ENCODE measurements around the gene RRAS.
A peak's percentile ranks its signal among the peaks of the same experiment; 100 is the strongest.
"Not testable (repeated sequence)": the region's sequence is repeated elsewhere in the genome, so short reads cannot be mapped to it uniquely, and the experiment has no call there.

Gene RRAS

DNA sequence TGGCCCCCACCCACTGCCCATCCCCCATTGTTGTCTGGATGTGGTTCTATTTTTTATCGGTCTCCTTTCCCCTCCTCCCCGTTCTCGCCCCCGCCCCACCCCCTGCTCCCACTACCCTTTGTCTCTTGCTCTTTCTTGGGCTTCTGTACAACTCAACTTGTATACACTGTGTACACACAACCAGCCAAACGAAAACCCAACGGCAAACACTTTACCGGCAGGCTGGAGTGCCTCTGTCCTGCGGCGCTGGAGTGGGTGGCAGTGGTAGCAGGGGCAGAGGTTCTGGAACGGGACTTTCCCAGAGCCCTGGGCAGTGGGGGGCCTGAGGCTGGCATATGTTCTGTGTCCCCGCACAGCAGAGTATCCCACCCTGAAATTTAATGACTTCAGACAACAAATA is 13.7 kb downstream of the RRAS start:
- no peak for DNase-seq

DNA sequence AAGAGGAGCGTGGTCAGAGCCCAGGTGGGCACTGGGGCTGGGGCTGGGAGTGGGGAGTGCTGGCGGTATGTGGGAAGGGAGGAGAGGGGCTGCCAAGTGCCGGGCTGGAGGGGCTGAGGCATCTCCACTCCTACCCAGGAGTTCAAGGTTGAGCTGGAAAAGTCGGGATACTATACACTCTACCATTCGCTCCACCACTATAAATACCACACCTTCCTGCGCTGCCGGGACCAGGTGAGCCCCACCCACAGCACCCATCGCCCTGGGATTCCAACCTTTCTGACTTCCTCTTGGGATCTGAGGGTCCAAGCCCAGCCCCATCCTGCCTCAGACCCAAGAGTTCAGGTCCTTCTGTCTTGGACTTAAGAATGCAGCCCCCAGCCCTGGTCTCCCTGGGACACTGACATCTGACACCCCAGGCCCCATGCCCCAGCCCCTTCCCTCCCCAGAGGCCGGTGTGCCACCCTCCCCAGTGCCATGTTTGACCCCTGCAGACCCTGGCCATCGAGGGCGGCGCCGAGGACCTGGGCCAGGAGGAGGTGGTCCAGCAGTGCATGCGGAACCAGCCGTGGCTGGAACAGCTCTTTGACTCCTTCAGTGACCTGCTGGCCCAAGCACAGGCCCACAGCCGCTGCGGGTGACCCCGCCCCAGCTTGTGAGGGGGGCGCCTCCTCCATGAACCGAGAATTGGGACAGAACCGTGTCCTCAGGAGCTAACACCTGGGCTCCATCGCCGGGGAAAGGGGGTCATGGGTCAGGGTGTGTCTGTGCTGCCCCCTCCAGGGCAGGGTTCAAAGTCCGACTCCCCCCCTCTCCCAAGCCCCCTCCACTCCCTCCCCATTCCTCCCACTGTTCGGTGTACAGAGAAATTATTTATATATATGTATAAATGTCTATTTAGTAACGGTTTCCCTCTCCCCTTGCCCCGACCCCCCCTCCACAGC is 14.7 kb downstream of the RRAS start:
- no peak for DNase-seq

DNA sequence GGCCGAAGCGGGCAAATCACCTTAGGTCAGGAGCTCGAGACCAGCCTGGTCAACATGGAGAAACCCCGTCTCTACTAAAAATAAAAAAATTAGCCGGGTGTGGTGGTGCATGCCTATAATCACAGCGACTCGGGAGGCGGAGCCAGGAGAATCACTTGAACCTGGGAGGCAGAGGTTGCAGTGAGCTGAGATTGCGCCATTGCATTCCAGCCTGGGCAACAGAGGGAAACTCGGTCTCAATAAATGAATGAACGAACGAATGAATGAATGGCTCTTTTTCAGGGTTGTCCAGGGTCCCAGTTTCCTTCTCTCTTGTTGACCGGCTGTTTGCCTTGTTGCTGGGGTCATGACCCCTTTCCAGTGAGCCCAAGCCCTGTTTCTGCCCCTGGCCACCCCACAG is 22.1 kb downstream of the RRAS start:
- not testable (repeated sequence) for DNase-seq

DNA sequence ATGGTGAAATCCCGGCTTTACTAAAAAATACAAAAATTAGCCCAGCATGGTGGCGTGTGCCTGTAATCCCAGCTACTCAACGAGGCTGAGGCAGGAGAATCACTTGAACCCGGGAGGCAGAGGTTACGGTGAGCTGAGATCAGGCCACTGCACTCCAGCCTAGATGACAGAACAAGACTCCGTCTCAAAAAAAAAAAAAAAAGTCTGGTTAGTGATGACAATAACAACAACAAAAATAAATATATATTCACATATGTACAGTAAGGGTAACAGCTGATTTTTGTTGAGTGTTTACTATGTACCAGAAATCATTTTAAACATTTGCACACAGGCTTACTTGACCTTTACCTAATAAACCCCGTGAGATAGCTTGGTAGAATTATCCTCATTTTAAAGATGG is 23.0 kb downstream of the RRAS start:
- DNase-seq, result no peak

DNA sequence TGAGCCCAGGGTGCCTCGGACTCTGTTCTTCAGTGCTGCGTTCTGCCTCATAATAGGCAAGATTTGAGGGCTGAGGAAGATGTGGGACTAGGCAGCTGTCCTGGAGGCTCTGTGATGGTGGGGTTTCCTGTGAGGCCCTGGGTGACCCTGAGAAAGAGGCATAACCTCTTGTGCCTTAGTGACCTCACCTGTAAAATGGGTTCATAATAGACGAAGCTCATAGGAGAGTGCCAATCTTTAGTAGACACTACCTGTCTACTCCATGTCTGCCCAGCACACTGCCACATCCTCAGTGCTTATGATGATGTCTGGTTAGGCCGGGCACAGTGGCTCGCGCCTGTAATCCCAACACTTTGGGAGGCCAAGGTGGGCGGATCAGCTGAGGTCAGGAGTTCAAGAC is 23.4 kb downstream of the RRAS start:
- DNase-seq, result no peak

DNA sequence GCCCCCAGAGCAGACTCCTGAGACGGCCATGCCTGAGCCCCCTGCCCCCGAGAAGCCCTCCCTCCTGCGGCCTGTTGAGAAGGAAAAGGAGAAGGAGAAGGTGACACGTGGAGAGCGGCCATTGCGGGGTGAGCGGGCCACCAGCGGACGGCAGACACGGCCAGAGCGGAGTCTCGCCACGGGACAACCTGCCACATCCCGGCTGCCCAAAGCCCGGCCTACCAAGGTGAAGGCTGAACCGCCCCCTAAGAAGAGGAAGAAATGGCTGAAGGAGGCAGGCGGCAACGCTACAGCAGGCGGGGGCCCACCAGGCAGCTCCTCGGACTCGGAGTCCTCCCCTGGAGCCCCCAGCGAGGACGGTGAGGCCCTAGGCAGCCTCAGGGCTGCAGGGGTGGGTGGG is 24.1 kb downstream of the RRAS start:
- DNase-seq, result no peak

DNA sequence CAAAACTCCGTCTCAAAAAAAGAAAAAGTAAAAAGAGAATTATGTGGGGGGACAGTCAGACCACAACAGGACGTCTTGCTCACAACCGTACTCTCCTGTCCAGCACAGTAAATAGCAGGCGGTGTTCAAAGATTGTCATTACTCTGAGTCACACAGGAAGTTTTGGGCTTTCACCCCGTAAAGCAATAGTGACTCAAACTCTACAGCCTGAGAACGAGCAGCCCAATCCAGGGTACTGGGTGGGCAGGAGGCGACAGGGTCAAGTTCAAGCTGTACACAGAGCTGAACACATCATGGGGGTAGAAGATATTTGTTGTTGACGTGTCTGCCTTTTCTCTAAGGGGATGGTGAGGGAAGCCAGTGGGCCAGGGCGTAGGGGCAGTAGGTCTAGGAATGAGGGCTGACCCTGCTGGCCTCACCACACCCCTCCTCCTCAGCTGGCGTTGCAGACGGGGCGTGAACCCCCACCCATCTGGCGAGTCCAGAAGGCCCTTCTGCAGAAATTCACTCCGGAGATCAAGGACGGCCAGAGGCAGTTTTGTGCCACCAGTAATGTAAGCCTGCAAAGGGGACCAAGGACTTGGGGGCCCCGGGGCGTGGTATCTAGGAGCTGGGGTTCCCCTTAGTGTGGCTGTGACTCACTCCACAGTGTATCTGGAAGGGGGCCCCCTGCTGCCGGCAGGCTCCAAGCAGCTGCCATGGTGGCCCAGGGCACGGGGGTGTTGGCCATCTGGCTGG is 25.7 kb downstream of the RRAS start:
- no peak for DNase-seq

DNA sequence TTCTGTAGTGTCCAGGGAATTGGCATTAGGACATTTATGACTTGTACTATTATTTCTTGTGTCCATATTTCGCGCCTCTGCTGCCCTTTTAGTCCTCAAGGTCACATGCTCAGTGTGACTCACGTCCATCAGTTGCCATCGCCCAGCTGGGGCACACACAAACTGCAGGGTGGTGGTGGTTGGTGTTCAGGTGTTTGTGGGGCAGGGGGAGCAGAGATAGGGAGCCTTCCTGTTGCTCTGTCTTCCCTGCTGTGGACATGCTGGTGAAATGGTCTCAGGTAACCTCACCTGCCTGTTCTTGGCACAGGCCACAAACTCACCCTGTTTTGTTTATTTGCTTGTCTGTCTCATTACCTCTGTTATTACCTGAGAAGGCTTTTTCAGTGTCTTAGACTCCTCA is 26.6 kb downstream of the RRAS start:
- DNase-seq, result no peak

DNA sequence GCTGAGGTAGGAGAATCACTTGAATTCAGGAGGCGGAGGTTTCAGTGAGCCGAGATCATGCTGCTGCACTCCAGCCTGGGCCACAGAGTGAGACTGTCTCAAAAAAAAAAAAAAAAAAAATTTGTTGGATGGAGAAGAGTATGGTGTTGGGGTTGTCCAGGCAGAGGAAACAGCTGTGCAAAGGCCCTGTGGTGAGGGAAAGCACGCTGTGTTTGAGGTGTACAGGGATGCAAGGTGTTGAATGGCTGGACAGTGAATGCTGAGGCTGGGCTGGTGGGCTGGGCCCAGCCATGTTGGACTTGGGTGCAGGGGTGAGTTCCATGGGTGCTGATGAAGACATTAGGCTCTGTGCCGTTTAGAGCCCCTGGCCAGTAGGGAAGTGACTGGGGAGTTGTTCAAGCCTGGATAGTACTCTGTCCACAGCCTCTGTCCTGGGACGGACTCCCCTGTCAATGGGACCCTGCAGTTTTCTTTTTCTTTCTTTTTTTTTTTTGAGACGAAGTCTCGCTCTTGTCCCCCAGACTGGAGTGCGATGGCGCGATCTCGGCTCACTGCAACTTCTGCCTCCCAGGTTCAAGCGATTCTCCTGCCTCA is 30.3 kb downstream of the RRAS start:
- no peak for DNase-seq

DNA sequence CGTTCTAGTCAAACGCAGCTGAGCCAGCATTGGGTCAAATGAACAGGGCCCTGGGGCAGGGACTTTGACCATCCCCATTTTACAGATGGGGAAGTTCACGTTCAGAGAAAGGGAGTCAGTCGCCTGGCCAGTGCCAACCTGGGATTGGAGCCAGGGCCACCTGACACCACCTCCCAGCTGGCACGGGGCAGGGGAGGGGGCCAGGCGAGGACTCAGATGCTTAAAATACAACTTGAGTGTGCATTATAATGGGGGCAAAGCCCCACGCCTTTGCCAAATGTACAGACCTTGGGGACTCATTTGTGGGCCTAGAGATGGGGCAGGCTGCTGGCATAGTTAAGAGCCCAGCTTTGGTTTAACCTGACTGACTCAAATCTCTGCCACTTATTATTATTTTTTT is 34.3 kb downstream of the RRAS start:
- no peak for DNase-seq

DNA sequence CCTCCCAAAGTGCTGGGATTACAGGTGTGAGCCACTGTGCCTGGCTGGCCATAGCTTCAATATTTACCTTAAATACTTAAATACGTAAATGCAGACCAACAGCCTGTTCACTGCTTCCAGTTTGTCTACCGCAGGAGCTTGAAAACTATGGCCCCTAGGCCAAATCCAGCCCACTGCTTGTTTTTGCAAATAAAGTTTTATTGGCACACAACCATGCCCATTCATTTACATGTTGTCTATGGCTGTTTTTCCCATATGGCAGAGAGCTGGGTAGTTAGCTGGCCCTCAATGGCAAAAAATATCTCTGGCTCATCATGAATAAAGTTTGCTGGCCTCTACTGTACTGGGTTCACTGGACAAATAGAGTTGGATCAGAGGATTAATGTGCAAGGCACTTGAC is 37.1 kb downstream of the RRAS start:
- DNase-seq, result no peak

DNA sequence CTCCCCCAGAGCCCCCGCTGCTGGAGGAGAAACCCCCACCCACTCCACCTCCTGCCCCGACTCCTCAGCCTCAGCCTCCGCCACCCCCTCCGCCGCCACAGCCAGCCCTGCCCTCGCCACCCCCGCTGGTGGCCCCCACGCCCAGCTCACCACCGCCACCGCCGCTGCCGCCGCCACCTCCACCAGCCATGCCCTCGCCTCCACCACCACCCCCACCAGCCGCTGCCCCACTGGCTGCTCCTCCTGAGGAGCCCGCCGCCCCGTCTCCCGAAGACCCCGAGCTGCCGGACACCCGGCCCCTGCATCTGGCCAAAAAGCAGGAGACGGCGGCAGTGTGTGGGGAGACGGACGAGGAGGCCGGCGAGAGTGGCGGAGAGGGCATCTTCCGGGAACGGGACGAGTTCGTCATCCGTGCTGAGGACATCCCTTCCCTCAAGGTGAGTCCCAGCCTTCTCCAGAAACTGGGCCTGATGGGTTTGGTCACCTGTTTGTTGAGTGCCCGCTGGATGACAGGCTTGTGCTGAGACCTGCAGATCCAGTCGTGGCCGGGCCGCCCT is 38.4 kb downstream of the RRAS start:
- no peak for DNase-seq

DNA sequence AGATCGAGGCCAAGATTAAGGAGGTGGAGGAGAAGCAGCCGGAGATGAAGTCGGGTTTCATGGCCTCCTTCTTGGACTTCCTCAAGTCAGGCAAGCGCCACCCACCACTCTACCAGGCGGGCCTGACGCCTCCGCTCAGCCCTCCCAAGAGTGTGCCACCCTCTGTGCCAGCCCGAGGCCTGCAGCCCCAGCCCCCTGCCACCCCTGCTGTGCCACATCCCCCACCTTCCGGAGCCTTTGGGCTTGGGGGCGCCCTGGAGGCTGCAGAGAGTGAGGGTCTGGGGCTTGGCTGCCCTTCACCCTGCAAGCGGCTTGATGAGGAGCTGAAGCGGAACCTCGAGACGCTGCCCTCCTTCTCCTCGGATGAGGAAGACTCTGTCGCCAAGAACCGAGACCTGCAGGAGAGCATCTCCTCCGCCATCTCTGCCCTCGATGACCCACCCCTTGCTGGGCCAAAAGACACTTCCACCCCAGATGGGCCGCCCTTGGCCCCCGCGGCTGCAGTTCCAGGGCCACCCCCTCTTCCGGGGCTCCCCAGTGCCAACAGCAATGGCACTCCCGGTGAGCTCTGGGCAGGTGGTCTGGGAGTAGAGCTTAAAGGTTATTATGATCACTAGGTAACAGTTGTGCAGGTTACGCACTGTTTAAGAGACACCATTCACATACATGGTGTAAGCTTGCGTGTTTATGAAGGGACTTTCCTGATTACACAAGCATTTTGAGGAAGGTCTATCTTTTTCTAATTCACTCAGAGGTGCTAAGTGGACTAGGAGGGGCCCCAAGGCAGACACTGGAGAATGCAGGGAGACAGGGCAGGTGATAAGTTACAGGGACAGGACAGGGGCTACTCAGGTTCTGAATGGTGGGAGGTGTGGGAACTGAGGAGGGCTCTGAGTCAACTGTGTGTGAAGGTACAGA is 40.3 kb downstream of the RRAS start:
- DNase-seq, result no peak

DNA sequence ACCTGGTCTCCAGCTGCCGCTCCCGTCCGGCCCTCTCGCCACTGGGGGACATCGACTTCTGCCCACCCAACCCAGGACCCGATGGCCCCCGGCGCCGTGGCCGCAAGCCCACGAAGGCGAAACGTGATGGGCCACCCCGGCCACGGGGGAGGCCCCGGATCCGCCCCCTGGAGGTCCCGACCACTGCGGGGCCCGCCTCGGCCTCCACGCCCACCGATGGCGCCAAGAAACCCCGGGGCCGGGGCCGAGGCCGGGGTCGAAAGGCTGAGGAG is 42.3 kb downstream of the RRAS start:
- no peak for DNase-seq

DNA sequence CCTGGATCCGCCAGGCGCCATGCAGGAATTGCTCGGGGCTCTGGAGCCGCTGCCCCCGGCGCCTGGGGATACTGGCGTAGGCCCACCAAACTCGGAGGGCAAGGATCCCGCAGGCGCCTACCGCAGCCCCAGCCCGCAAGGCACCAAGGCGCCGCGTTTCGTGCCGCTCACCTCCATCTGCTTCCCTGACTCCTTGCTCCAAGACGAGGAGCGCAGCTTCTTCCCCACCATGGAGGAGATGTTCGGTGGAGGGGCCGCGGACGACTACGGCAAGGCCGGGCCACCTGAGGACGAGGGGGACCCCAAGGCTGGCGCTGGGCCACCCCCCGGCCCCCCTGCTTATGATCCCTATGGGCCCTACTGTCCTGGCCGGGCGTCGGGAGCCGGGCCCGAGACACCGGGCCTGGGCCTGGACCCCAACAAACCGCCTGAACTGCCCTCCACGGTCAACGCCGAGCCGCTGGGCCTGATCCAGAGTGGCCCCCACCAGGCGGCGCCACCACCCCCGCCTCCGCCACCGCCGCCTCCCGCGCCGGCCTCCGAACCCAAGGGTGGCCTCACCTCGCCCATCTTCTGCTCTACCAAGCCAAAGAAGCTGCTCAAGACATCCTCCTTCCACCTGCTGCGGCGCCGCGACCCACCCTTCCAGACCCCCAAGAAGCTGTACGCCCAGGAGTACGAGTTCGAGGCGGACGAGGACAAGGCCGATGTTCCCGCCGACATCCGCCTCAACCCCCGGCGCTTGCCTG is 42.8 kb downstream of the RRAS start:
- no peak for DNase-seq

DNA sequence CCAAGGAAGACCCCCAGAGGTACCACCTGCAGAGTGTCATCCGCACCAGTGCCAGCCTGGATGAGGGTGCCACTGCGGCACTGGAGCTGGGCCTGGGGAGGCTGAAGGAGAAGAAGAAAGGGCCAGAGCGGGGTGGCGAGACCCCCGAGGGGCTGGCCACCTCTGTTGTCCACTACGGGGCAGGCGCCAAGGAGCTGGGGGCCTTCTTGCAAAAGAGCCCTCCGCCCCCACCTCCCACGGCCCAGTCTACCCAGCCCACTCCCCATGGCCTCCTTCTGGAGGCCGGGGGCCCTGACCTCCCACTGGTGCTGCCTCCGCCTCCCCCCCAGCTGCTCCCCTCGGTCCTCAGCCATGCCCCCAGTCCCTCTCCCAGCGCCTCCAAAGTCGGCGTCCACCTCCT is 43.5 kb downstream of the RRAS start:
- DNase-seq, result no peak

DNA sequence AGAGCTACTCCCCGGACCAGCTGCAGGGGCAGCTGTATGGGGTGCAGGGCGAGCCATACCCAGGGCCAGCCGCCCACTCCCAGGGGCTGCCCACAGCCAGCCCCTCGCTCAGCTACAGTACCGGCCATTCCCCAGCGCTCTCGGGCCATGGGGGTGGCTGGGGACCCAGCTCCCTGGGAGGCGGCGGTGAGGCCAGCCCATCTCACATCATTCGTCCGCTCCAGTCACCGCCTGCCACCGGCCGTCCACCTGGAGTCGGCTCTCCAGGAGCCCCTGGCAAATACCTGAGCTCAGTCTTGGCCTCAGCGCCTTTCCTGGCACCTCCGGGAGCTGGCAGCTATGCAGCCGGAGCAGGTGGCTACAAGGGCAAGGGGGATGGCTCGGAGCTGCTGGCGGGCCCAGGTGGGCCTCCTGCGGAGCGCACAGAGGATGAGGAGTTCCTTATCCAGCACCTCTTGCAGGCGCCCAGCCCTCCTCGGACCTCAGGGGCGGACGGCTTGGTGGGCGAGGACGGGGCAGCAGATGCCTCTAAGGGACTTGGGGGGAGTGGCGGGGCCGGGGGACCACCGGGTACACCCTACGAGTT is 44.0 kb downstream of the RRAS start:
- peak in 1 of 2 experiments; percentile 24 for DNase-seq

DNA sequence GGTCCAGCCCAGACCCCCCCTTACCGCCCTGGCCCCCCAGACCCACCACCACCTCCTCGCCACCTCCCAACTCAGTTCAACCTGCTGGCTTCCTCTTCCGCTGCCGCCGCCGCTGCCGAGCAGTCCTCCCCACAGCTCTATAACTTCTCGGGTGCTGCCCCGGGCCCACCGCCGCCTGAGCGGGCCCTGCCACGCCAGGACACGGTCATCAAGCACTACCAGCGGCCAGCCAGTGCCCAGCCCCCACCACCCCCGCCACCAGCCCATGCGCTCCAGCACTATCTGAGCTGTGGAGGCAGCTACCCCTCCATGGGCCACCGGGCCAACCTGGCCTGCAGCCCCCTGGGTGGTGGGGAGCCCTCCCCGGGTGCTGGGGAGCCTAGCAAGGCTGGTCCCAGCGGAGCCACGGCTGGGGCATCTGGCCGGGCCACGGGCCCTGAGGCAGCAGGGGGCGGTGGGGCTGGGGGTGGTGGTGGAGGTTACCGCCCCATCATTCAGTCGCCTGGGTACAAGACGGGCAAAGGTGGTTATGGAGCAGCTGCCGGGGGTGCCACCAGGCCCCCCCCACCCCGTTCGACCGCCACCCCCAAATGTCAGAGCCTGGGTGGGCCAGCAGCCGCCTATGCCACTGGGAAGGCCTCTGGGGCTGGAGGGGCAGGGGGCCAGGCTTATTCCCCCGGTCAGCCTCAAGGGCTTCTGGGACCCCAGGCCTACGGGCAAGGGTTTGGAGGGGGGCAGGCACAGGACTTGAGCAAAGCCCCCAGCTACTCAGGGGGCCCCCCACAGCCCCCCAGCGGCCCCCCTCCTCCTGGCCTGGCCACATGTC is 44.7 kb downstream of the RRAS start:
- no peak for DNase-seq

DNA sequence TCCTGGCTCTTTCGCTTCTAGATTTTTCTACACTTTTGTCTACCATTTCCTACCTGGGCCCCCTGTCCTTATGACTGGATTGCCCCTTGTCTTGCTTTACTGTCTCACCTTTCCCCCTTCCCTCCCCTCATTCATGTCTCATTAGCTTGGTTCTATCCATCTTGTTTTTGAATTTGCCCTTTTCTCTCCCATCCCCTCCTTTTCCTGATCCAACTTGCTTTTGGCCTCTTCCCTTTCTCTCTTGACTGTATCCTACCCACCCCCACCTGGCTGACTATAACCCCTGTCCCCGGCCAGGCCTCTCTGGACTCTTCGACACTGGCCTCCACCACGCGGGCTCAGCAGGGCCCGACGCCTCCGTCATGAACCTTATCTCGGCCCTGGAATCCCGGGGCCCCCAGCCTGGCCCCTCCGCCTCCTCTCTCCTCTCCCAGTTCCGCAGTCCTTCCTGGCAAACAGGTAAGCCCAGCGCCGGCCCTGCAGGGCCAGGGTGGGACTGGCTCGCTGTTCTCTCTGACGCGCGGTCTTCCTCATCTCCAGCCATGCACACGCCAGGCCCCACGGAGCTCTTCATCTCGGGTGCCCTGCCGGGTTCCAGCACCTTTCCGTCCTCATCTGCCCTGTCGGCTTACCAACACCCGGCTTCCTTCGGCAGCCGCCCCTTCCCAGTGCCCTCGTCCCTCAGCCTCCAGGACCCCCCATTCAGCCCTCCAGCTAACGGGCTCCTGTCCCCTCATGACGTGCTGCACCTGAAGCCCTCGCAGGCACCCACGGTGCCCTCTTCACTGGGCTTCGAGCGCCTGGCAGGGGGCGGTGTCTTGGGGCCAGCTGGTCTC is 45.6 kb downstream of the RRAS start:
- no peak for DNase-seq

Measured in cerebellar nuclear complex (tissue), 1 donor.